Stimulated activated CD8-positive, alpha-beta memory T cell treated with anti-CD3 and anti-CD28 coated beads, Interleukin-12 subunit alpha, Interleukin-12 subunit beta, amount 100 ng/mL, for 4 hours (primary cell): ENCODE measurements around the gene RUNX3.
"Not testable (repeated sequence)": the region's sequence is repeated elsewhere in the genome, so short reads cannot be mapped to it uniquely, and the experiment has no call there.

Experiments
- DNase-seq: peaks from one replicate; pipeline ENCODE4 v3.0.0-alpha.2; 2020; ENCODE audit warnings: low read depth

Gene RUNX3

DNA sequence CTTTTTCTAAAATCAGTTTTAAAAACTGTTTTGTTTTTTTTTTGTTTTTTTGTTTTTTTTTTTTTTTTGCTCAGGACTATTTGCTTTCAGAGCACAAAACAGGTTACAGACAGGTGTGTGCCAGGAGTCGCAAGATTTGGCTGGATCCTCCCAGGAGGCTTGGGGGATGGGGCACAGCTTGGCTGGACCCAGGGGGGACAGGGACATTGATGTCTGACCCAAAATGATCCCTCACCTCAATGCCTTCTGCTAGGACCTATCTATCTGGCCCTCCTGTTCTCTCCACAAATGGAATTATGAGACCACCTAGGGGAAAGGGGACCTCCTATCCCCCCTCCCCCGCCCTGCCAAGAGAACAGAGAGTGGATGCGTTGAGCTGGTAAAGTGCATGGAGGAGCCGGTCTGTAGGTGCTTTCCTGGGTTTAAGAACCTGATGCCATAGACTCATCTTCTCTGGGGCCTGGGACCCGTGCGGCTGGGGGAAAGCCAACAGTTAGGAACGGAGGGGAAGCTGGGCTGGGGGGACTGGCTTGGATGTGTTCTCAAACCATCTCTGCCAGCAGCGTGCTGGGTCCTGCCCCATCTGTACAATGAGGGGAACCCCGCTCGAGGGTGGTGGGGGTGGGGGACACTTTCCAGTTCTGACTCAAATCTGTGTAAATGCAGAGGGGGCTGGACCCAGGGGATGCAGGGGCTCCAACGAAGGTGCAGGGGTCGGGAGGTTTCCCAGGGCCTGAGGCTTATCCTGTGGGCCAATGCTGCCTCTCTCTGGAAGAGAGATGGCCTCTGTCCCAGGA lies 28.9 kb downstream of the RUNX3 start:
- no peak for DNase-seq

DNA sequence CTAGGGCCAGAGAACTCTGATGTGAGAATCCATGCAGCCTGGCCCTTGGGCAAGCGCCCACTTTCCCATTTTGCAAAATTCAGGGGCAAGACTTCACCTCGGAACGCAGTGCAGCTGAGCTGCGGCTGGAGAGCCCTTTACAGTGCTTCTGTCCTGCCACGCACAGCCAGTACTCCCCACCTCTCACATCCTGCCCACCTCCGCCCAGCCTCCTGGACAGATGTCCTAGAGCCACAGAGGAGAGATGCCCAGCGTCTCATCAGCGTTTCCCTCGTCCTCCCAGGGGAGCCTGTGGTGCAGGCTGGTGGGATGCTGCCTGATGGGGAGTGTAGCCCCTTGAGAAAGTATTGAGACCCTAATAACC lies 29.6 kb downstream of the RUNX3 start:
- DNase-seq = no peak

DNA sequence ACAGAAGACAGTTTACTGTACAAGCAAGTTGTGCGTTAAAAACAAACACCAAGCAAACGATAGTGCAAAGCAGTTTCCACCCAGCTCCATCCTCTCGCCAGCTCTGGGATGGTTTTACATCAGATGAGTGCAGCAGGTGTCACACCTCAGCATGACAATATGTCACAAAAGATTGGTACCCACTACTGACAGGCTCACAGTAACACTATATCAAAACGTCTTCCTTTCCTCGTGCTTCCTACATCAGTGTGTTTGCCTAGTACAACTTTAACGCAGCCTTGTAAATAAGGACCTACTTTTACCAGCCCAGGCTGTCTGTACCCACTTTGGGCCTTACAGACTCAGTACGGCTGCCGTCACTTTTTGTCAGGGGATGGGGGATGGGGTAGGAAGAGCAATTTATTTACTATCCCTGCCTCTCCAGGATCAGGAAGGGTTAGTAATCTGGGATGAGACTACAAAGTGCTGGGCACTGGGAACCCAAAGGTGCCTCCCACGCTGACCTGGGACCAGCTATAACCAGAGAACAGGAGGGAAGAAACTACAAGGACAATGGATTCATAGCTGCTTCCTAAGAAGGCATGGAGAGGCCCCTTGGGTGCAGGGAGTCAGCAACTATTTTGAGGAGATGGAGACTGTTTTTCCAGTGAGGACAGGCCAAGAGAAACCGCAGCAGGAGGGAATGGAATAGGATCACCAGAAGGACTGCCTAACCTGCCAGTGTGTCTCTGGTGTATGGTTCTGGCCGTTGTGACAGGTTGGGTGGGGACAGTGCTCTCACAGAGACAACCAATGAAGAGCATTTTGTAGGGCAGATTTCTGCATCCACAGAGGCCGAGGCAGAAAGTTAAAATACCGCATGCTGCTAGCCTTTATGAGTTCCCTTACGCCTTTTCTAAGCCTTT lies 30.2 kb downstream of the RUNX3 start:
- DNase-seq = no peak

DNA sequence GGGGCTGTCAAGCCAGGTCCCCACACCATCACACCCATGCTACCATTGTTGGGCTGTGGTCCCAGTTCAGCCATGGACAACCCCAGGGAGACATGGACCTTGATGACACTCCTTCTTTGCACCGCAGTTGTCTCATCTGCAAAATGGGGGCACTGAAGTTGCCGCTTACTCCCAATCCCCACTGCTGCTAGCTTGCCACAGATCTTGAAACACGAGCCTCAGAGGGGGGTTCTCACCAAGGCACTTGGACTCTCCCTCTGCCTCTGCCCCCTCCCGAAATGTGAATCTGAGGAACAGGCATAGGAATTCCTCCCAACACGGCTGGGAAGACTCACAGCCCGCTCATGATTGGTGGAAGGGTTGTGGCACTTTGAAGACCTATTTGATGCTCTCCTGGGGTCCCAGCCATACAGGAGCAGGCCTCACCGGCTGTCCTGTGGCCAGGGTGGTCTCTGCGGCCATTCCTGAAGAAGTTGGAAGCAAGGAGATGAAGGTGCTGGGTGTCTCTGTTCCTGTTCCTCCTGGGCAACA lies 31.1 kb downstream of the RUNX3 start:
- no peak for DNase-seq

DNA sequence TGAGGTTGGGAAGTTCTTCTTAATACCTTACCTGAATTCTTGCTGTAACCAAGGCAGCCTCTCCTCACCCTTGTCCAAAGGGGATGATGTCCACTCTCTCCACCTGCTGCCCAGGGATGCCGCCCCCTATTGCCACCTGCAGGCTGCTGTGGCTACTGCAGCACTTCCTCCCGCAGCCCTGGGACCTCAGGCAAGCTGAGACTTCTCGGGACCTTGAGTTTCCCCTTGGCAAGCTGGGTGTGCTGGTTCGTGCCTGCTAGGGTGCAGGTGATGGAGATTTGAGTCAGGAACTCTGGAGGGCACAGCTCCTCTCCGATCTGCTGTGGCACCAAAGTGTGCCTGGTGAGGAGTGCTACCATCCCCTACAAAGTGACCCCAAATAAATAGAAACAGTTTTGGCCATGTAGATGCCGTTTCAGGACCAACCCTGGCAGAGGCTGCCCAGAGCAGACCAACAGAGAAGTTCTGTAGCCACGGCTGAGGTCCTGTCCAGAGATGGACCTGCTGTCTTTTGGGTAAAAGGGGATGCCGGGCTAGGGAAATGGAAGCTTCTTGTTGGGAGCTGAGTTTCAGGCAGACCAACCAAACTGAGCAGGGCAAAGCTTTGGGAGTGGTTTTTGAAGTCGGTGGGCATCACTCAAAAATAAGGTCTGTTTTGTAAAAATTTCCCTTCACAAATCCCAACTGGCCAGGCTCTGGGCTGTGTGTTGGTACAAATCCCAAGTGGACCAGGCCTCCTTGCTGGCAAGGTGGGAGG lies 31.7 kb downstream of the RUNX3 start:
- DNase-seq = no peak

DNA sequence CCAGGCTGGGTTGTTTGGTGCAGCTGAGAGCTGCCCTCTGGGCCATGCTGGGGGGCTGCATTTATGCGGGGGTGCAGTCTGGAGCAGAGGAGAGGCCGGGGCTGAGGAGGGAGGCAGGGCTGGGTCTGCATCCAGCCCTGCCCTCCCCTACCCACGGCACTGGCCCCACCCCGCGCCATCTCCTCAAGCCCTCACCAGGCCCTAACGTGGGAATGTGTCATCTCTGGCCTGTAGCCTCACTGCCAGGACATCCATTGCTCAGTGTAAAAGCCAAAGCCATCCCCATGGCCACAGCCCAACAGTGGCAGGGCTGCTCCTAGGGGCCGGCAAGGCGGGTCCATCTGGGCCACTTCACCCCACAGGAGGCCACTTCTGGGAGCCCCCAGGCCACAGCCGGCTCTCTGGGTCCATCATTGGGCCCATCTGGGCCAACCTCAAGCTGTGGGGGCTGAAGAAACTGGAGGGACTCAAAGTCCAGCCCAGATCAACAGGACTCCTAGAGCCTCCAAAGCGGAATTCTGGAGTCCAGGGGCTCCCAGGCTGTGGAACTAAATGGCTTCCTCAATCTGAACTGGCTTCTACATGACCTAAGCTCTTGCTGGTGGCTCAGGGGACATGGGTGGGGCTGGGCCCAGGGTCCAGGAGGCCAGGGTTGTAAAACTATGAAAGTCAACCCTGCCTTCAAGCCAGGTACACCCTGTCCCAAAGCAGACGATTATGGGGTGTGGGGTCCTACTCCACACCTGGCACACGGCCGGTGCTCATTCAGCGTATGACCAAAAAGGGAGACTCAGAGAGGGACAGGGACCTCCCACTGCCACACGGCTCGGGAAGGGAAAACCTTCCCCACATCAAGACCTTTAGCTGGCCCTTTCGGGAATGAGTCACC lies 32.6 kb downstream of the RUNX3 start:
- DNase-seq = no peak

DNA sequence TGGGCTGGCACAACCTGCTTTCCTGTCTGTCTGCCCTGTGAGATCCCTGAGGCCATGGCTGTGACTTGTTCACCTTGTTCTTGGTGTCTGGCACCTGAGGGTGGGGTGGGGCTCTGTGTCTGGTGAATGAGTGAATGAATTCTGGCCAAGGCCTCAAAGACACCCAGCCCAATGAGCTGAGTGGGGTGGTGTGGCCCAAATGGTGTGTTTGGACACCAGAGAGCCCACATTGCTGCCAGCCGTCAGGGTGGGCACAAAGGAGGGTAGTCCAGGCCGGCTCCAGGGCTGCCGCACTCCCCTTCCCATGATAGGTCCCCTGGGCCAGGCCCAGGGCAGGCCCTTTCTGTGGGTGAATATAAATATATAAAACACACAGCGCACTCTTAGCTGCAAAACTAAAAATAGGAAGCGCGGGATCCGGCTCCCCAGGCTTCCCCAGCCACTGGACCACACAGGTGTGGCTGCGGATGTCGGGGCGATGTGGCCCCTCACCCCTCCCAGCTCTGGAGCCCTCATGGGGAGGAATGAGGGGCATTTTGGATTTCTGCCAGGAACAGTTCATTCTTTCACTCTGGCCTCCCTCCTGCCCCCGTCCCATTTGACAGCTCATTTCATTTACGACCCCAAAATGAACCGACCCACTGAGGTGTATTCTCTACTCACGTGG lies 33.3 kb downstream of the RUNX3 start:
- DNase-seq = no peak

DNA sequence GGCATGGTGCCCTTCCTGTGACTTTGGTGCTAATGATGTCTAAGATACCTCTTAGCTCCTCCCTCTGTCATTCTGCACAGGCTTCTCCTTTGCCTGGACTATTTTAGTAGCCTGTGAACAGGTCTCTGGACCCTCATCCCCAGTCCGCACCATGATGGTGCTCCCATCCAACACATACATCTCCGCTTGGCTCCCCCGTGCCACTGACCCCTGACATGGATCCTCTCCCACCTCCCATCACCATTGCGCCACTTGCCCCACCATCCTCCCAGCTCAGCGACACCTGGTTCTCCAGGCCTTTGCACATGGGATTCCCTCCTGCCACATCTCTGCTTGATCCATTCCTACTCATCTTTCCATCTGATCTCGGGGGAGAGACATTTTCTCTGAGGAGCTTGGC lies 33.9 kb downstream of the RUNX3 start:
- no peak for DNase-seq

DNA sequence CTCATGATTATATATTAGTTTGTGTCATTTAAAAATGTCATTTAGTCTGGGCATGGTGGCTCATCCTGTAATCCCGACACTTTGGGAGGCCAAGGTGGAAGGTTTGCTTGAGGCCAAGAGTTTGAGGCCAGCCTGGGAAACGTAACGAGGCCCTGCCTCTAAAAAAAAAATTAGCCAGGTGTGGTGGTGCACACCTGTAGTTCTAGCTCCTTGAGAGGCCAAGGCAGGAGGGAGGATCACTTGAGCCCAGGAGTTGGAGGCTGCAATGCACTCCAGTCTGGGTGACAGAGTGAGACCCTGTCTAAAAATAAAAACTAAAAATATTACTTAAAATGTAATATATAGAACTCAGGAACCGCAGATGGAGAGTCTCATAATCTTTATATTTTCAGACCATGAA lies 34.6 kb downstream of the RUNX3 start:
- DNase-seq = no peak

DNA sequence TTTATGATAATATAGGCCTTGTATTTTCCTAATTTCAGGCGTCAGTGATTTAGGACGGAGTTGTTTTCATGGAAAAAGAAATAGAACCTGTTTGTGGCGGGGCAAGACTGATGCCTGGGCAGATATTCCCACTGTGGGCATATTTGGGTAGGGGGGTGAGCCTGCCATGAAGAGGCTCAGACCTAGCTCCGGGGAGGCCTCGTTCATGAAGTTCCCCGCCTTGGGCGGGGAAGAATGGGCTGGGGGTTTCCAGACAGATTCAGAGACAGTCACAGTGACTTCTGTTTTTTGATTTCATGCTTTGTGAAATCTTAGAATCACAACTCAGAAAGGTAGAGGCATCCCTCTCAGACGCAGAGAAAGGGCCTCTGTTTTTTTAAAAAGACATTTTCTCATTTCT lies 36.1 kb downstream of the RUNX3 start:
- no peak for DNase-seq

DNA sequence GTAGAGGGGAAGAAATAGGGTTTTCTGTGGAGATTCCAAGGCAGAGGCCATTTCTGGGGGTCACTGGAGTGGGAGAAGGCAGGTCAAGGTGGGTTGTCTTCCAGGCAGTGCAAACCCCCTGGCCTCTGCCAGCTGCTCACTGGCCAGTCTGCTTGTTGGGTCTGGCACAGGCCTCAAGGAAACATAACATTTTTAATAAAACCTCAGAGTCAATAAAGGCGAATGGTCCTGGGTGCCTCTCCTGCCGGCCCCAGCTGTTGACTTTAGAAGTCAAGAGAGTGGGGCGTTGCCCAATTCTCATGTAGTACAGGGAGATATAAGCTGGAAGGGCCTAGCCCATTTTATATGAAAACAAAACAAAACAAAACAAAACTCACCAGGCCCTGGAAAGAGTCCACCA lies 36.6 kb downstream of the RUNX3 start:
- no peak for DNase-seq

DNA sequence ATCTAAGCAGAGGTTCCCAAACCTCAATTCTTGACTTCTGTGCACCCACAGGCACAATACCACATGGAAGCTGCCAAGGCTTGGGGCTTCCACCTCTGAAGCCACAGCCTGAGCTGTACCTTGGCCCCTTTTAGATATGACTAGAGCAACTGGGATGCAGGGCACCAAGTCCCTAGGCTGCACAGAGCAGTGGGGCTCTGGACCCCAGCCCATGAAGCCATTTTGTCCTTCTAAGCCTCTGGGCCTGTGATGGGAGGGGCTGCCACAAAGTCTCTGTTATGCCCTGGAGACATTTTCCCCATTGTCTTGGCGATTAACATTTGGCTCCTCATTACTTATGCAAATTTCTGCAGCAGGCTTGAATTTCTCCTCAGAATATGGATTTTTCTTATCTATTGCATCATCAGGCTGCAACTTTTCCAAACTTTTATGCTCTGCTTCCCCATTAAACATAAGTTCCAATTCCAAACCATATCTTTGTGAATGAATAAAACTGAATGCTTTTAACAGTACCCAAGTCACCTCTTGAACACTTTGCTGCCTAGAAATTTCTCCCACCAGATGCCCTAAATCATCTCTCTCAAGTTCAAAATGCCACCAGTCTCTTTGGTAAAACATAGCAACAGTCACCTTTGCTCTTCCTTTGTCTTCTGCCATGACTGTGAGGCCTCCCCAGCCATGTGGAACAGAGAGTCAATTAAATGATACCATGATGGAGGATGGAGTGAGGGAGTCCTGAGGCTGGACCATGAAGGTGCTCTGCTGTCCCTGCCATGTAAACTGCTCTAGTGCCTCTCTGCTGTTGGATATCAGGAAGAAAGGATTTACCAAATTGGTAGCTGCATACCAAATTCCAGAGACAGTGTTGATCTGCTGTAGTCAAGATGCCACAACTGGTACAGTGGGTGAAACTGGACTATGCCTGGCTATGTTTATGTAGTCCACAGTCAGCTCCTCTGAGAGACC lies 37.6 kb downstream of the RUNX3 start:
- DNase-seq = no peak

DNA sequence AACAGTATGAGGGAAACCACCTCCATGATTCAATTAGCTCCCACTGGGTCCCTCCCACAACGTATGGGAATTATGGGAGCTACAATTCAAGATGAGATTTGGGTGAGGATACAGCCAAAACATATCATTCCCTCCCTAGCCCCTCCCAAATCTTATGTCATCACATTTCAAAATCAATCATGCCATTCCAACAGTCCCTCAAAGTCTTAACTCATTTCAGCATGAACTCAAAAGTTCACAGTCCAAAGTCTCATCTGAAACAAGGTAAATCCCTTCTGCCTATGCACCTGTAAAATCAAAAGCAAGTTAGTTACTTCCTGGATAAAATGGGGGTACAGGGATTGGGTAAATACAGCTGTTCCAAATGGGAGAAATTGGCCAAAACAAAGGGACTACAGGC lies 38.7 kb downstream of the RUNX3 start:
- DNase-seq = not testable (repeated sequence)

DNA sequence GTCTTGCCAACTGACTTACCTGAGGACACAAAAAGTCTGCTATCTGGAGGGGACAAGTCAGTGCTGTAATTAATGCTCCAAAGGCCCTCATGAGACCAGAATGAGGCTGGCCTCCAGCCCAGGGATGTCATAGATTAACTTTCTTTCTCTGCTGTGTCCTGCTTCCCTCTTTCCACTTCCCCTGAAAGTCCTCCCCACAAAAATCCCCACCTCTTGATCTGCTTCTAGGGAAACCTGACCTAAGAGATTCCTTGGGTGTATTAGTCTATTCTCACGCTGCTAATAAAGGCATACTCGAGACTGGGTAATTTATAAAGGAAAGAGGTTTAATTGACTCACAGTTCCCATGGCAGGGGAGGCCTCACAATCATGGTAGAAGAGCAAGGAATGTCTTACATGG lies 39.2 kb downstream of the RUNX3 start:
- no peak for DNase-seq

DNA sequence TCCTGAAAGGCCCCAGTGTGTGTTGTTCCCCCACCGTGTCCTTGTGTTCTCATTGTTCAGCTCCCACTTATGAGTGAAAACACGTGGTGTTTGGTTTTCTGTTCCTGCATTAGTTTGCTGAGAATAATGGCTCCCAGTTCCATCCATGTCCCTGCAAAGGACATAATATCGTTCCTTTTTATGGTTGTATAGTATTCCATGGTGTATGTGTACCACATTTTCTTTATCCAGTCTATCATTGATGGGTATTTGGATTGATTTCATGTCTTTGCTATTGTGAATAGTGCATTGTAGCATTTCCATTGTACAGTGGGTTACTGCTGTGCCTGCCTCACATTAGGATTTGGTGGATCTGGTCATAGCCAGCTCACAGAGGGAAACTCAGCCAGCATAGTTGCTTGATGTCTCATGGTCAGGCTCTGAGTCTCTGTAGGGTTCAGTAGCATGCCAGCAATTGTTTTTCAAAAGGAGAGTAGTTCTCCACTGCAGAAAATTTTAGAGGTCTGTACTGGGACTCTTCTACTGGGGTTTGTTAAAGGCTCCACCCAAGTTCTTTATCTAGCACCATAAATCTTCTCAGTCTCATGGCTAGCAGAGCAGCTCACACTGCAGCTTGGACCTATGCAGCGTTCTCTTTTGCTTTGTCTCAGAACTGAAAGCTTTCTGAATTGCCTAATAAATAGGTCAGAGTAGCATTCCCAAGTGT lies 41.0 kb downstream of the RUNX3 start:
- DNase-seq = no peak

DNA sequence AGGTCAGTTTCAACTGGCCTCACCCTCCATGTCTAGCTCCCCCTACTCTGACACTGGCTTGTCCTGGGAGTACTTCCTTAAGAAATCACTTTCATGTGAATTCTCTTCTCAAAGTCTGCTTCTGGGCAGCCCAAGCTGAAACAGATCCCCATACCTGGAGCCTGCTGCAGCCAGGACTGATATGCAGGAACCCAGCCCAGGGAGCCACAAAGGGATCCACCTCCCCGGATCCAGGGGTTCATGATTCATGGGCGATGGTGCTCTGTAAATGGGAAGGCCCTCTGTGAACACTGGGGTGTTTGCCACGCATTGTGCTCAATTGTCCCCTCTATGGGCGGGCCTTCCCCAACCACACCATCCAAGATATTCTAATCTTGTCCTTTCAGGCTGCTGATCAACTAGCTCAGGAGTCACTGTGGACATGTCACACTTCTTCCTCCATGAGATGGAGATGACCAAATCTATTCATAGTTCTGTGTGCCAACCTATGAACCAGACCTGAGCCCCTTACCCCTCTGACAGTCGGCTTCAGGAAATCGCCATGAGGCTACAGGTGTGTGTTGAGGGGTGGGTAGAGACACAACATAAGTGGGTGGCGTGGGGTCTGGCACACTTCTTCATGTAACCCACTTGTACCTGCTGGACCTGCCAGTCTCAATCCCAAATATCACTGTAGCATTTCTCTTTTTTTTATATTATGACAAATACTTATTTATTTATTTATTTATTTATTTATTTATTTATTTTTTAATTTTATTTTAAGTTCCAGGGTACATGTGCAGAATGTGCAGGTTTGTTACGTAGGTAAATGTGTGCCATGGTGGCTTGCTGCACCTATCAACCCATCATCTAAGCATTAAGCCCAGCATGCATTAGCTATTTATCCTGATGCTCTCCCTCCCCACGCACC lies 41.8 kb downstream of the RUNX3 start:
- DNase-seq = no peak

DNA sequence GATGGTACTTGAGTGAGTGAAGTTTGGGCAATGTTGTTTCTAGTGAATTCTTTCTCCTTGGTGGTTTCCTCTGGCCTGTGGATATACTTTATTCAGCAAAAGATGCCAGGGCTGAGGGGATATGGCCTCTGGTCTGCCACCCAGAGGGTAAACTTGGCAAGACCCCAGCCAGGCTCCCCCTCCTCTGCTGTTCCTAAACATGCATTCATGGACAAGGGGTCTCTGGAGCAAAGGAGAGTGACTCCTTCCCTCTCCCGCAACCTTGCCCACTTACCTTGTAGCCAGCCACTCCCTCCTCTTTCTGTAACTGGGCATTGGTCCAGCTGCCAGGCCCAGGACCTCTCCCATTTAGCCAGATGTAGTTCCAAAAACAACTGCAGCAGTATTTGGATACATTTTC lies 43.8 kb downstream of the RUNX3 start:
- no peak for DNase-seq

DNA sequence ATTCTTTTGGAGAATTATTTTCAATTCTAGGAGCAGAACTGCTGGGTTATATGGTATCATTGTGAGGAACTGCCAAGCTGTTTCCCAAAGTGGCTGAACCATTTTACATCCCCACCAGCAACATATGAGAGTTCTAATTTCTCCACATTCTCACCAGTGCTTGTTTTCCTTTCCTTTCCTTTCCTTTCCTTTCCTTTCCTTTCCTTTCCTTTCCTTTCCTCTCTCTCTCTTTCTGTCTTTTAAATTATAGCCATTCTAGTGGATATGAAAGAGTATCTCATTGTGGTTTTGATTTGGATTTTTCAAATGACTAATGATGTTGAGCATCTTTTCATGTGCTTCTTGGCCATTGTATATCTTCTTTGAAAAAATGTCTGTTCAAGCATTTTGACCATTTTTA lies 45.3 kb downstream of the RUNX3 start:
- DNase-seq = no peak
